GM21515 (cell line): ENCODE results near the gene PPP2R5C.

ENCODE experiments used
- ATAC-seq: cut with Tn5 transposase; IDR thresholded peaks from one replicate; pipeline ENCODE4 v1.9.1; 2021; ENCODE audit not compliant: unreplicated experiment

PPP2R5C gene

DNA sequence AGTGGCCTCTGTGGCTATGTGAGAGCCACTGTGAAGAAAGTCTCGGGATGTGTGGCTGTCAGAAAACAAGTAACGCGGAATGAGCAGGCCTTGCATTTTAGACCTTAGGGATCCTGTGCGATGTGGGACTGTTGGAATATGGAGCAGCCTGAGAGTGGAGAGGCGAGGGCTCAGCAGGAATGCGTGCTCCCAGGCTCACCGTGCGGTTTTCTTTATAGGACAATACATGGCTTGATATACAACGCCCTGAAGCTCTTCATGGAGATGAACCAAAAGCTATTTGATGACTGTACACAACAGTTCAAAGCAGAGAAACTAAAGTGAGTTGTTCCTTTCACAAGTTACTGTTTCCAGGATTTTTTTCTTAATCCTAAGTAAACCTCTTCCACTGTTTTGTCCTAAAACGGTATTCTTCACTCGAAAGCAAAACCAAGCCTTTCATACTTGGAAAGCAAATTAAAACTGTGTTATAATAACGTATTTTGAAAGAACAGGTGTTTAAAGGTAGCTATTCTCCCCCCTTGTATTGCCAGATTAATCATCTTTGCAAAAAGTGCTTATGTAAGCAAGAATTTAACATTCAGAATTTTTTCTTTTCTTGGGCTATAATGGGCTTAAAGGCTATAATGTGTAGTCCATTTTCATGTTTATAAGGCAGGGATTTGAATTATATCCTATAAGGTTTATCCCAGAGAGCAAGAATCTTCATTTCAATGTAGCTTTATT, 148.0 kb downstream of the PPP2R5C start:
- ATAC-seq: no peak

DNA sequence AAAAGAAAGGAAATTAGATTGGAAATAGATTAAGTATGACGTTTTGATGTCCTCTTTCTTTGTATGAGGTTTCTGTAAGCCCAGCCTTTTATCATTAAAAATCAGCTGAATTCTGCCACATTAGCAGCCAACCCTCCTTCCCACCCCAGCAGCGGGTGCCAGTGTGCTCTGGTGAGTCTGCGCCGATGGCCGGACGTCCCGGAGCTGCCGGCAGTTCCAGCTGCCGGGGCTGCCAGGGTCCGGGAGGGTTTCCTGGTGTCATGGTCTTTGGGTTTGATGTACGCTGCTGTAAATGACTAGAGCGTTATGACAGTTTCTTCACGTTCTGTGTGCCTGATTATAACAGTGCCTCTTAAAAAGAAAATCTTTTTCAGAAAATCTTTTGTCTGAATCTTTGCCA, 151.3 kb downstream of the PPP2R5C start:
- ATAC-seq: no peak

DNA sequence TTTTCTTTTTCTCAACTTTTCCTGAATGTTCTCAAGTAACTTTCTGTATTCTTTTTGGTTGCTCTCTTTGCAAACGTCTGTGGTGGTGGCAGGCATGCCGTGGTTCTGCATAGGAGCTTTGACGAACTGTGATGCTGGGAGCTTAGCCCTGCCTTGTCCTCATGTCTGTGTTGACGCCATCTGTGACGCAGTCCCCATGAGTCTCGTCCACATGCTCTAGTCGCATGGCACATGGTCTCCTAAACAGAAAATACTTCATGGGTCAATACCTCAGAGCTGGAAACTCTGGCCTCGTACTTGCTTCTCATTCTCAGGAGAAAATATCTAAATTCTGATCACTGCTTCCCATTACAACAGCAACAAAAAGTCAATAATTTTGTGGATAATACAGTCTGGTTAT, 152.6 kb downstream of the PPP2R5C start:
- ATAC-seq: no peak

DNA sequence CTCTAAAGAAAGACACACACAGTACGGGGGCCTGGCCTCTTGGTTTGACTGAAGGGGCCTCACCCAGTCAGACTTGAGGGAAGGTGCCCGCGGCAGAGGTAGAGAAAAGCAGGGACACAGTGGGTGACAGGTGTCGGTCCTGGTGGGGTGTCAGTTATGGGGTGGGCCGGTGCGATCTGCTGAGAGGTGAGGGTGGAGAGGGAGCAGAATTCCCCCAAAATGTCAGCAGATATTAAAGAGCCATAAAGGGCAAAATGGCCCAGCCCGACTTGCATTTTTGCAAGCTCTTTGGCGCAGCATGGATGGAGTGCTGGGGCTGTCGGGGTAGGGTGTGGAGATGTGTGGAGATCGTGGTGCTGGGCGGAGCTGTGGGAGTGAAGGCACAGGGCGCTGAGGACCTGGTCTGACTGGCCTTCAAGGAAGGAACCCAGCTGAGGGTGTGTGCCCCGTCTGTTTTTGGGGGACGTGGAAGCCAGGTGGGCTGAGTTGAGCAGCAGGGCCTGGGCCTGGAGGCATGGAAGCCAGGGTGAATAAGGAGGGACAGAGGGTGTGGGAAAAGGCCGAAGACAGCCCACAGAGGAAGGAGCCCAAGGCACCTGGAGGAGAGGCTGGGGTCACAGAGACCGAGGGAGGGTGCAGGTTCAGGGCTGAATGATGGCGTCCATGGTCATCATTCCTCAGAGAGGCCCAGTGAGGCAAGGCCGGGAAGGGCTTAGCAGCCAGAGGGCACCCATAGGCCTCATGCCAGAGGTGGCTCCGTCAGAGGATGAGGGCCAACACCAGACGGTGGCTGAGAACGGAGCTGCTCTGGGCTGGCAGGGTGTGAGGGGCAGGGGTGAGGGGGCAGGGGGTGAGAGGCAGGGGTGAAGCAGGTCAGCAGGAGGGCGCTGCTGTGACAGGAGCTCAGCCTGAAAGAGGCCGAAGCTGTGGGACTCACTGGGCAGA, 154.6 kb downstream of the PPP2R5C start:
- ATAC-seq: no peak

DNA sequence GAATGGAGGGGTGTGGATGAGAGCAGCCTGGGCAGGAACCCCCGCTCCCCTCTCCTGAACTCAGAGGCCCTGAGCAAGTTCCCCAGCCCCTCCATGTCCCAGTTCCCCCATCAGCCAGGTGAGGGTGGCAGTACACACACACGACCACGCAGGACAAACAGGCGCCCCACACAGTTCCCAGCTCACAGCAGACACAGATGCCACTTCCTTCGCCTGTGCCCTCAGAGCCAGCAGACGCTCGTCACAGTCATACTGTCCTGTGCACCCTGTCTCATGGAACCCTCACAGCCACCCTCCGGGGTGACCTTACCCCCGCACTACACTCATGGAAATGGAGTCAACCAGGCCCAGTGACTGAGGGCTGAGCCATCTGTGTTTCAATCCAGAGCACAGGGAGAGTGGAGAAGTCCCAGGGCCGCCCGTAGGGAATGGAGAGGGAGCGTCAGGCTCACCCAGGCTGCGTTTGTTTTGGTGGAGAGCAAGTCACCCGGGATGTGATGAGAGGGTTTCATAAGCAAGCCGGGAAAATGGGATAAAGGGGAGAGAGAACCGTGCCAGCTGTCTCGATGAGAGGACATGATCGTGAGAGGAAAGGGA, 155.4 kb downstream of the PPP2R5C start:
- no peak for ATAC-seq

DNA sequence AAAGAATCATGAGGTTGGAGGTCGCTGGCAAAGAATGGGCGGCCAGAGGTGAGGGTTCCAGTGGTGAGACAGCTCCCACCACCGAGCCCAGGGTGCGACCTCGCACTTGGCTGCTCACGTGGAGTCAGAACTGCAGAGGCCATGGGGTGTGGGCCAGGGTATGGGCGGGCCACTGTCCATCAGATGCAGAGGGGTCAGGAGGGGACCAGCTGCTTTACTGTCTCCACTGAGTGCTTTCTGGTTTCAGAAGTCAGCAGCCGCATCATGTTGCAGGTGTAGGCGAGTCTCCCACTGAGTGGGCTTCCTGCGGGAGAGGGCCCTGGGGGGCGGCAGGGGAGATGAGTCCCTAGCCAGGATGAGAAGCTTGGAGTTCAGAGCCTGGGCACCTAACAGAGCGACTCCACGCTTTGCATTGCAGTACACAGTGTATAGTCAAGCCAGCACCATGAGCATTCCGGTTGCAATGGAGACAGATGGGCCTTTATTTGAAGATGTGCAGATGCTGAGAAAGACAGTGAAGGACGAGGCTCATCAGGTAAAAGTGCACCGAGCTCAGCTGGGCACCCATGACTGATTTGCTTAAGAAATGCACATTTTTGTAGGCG, 156.0 kb downstream of the PPP2R5C start:
- ATAC-seq: no peak

DNA sequence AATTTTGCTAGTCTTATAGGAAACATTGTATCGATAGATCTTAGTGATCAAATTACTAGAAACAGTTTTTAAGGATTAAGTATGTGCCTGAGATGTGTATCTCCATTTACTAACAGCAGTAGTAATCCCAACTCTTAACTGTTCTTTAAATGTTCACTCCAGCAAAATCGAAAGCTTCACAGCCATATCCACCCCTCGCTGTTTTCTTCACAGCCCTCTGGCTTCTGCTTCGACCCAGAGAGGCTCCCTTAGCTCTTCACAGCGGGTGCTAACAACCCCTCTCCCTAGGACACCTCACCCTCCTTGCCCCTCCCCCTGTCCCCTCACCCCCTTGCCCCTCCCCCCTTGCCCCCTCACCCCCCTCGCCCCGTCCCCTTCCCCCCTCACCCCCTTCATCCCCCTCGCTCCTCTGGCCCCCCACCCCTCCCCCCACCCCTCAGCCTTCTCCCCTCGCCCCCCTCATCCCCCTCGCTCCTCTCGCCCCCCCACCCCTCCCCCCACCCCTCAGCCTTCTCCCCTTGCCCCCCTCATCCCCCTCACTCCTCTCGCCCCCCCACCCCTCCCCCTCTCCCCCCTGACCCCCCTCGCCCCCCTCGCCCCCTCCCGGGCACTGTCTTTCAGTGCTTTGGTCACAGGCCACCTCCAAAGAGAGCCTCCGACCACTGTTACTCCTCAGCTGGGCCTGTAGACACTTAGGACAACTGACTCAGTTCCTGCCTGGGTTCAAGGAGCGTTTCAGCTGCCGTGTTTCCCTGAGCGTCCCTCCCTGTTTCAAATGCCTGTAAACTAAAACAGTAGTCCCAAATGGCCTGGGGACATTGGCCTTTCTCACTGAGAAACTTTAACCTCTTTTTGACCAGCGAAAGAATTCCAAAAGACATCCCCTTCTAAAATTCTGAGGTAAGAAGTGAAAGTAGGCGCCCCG, 156.8 kb downstream of the PPP2R5C start:
- no peak for ATAC-seq

DNA sequence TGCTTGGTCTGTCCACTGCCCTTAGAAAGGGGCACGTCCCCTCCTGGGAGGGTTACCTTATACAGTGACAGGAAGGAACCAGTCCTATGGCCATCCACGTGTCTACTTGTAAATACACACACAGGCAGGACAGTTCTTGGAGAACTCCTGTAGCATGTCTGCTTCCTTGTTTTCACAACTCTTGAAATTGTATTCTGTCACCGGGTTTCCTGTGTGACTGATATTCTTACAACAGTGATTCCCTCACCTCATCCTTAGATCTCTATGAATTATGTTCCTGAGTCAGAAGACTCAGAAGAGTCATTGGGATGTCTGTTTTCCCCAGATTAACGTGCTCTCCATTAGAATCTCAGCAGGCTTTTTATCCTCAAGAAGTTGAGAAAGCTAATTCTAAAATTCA, 158.8 kb downstream of the PPP2R5C start:
- no peak for ATAC-seq

DNA sequence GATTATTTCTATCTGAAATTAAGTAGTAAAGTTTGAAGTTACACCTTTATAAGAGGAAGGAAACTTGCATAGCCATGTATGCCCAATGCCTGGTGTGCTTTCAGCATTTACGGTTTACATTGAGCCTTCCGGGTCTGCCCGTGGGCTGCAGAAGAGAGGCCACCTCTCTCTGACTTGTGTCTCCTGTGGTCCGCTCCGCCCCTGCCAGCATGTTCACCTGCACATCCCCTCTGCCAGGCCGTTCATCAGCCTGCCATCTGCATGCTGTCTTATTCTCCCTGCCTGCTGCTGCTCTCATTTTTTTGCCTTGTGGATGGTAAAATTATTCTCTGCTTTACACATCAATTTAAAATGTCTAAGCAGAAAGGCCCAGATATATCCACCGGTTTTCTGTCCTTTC, 161.4 kb downstream of the PPP2R5C start:
- ATAC-seq: no peak

DNA sequence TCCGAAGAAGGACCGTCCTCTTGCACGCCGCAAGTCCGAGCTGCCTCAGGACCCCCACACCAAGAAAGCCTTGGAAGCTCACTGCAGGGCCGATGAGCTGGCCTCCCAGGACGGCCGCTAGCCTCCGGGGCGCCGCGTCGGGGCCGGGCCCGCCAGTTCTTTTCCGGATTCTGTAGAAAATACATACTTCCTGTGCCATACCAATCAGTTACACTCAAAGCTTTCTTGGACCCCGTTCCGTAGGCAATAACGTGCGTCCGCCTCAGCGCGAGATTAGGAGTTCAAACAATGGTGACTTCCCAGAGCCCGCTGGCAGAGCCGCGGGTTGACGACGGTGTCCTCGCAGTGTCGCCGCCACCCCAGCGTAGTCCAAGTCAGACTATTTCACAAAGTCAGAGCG, 163.6 kb downstream of the PPP2R5C start:
- ATAC-seq: no peak

DNA sequence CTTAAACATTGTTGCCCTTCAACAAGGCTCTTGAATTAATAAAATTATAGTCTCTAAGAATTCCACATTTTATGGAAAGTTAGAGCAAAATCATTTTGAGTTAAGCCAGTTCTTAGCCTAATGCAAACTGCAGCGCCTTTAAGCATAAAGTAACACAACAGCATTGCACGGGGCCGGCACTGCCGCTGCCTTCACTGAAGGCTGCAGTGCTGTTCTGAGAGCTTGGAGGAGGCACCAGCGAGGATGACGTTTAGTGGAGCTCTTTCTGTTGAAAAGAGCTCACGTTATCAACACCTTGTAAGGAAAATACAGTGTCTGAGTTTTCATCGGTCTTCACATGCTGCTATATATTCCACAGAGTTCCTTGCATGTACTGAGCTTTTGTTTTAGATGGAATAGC, 164.6 kb downstream of the PPP2R5C start:
- no peak for ATAC-seq

DNA sequence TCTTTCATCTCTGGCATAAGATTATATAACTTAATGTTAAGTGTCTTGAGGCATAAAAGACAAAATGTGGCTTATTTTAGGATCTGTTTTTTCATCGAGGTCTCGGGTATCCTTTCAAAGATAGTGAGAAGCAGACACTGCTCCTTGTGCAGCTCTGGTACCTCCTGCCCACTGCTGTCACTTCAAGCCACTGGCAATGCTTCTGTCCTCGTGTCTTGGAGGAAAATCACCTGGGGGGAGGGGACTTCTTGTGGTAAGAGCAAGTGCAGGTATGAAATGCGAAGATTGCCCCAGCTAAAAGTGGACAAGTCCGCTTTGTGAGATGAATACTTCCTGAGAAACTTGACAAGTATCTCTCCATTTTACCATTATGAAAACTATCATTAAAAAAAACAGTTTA, 165.1 kb downstream of the PPP2R5C start:
- no peak for ATAC-seq

DNA sequence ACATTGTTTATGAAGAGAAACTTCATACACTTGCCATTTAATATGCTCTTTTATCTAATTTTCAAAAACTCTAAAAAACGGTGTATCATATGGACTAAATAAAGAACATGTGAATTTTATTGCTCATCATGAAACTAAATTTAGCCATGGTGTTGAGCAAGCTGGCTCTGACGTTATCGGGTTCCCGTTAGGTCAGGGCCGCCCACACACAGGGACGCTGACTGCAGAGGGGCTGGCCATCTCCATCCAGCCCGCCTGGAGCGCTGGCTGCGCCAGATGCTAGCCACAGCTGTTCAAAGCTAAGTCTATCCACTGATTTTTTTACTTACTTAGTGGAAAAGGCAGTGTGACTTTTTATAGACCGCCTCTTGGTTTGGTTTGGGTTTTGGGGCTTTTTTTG, 166.3 kb downstream of the PPP2R5C start:
- ATAC-seq: no peak

DNA sequence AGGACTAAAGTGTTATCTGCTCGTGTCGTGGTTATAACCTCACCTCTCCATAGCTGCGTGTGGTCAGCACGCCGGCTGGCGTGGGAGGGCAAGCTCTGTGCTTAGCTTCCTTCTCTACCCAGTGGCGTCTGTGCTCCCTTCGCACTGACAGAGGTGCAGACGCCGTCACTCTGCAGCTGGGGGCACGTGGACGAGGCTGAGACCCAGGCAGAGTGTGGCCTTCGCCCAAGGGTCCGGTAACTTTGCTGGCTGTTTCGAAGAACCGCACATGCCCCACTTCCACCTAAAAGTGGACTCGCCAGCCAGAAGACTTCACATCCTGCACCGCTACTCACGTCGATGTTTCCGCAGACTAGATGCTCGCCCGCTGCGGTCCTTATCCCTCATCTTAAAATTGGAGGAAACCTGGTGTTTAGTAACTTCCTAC, 166.9 kb downstream of the PPP2R5C start:
- ATAC-seq: no peak

DNA sequence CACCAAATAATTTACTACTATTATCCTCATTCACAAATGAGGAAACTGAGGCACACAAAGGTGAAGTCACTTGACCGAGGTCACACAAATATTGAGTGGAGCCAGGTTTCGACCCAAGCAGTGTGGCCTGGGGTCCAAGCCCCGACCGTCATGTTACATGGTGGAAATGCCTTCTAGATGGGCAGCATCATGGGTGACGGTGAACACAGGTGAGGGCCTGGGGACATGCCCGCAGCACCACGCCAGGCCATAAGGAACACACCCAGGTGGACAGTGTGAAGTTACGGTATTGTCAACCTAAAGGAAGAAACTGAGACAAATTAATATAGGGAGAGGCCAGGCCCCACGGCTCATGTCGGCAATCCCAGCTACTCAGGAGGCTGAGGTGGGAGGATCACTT, 167.6 kb downstream of the PPP2R5C start:
- no peak for ATAC-seq

DNA sequence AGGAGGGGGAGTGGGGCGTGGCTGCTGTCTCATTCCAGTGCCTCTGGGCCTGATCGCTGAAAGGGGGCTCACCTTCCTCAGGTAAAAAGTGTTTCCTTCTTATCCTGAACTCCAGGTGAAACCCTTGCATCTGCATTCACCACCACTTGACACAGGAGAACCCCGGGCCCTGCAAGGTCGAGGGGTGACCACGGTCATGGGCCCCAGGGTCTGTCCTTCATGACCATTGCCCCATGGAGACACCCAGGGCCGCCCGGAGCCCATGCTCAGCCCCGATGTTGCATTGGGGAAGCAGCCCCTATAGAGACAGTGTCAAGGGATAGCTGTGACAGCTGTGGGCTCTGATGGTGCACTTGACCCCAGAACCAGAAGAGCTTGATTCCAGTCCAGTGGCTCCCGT, 168.4 kb downstream of the PPP2R5C start:
- no peak for ATAC-seq

DNA sequence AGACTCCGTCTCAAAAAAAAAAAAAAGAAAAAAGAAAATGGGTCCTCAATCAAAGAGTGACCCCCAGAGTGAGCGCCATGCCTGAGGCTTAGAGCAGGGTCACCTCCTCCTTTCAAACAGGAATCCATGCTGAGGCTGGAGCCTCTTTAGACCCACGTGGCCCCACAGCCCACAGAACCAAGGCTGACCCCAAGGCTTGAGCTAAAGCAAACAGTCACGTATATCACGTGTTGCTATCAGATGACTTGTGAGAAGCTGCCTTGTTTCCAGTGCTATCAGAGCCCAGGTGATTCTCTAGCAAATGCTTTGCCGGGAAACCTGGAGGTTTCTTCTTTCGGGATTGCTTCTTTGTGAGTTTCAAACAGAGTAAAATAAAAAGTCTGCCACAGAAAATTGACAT, 171.2 kb downstream of the PPP2R5C start:
- ATAC-seq: no peak

DNA sequence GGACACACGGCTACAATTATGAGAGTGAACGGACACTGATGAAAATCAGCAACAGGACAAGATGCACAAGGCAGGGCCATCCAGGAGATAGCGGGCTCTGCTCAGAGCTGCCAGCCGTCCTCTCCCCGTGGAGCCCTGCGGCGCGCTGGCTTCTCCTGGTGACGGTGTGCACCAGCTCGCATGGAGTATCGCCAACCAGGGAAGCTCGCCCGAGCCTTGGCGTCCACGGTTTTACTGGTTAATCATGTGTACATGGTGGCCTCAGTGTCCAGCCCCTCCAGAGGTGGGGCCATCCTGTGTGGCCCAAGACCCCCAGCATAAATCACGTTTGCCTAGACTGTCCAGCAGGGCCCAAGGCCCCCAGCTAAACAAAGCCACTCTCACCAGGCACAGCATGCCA, 171.7 kb downstream of the PPP2R5C start:
- no peak for ATAC-seq

DNA sequence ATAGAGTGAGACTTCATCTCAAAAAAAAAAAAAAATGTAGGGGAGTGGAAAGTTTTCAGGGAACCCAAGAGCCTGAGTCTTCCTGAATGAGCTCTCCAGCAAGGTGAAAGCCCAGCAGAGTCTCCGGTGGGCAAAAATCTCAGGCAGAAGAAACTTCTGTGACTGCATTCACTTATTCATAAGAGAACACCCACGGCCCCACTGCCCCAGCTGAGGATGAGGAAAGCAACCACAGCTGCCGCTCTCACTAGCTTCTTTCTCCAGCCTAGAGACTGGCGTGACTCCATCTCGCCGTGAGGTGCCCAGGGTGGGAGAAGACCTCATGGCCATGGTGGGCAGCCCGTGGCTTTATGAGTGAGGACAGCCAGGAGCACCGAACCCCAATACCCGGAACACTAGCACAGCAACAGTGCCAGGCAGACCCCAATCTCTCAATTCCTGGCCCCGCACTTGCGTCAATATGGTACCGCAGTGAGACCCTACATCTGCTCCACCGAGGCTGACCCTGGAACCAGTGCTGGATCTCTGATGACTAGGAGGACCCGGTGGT, 173.2 kb downstream of the PPP2R5C start:
- no peak for ATAC-seq
